Fibroblast of pulmonary artery (primary cell): ENCODE data around the gene BABAM2.

Experiments
- DNase-seq: peaks from one replicate; pipeline ENCODE4 v3.0.0-alpha.2; 2010; ENCODE audit warnings: low read depth
- H3K4me3 ChIP-seq: replicated peaks from 2 replicates; pipeline ENCODE4 v1.5.1; 2011; ENCODE audit warnings: low read depth, mild to moderate bottlenecking, control low read depth, low read length, moderate library complexity
- CTCF ChIP-seq: IDR thresholded peaks from 2 replicates; pipeline ENCODE4 v1.5.1; 2011; ENCODE audit warnings: mild to moderate bottlenecking, control low read depth, low read length, inconsistent platforms; ENCODE audit errors: missing control alignments

The BABAM2 gene

DNA sequence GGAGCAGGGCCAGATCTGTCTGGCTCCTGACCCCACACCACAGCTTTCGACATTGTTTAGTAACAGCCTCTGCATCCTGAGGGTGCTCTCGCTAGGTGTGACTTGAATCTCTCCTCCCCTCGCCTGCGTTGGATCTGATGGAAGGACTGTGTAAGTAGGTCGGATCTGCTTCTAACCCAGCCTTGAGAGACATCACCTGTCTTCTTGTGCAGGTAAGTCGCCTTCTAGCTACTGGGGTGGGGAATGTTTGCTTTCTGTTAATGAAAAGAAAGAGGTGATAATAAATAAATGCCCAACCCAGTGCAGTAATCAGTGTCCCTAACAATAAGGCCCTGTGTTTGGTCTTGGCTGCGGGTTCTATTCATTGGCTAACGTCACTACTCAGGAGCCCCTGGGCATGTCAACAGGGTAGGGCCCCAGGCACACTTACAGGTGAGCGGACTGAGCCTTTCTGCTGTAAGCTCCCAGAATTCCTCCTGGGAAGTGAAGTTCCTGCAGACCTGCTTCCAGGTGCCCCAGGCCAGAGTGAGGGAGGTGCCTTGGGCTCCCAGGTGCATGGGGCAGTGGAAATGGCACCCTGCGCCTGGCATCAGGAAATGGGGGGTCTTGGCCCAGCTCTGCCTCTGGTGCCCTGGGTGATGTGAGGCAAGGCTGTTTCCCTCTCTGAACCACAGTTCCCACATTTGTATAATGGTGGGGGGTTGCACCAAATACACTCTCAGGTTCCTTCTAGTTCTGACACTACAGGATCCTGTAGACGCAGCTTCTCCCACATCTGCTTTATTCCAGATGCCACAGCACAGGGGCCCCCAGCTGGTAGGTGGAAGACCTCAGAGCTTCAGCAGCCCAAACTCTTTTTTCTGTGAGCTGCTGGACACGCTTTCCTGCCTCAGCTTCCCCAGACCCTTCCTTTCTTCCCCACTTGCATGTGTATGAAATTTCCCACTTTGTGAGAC is 491.0 kb downstream of the BABAM2 start:
- DNase-seq = no peak
- TF ChIP-seq CTCF = no peak
- no peak overlapping the region for H3K4me3 ChIP-seq

- DNase-seq = no peak
- TF ChIP-seq CTCF = no peak
- H3K4me3 ChIP-seq = no peak overlapping the region
Observed at GRCh38 chr2:28382755-28383154, 492.2 kb downstream of the BABAM2 start.

DNA sequence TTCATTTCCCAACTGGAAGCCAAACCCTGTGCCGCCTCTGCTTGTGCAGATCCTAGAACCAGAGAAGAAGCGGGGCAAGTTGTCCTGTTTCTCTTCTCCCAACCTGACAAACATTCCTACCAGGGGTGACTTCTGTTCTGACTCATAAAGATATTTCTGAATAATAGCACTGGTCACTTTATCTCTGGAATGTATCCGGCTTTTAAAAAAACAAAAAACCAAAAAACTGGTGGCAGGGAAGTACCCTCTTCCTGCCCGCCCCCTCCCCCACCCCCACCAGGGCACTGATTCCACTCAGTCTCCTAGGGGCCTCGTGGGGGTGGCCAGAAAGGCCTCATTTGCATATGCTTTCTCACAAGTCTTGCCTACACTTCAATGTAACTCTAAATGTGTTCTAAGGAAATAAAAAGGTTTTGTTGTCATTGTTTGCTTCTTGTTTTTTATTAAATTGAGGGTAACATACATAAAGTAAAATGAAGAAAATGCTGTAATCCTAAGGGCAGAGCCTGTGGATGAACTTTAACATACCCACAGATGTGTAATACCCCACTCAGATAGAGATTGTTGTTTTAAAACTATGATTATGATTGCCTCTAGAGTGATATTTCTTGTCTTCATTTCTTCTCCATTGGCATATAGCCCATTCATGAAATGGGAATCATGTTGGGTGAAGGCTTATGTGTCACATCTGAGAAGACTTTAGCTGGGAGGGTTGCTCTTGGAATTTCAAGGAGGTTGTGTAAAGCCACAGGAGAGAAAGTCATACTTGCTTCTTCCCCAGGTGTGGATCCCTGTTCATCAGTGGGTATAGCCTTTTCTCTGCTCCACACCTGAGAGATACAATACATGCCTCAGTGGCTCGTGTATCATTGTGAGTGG is 496.8 kb downstream of the BABAM2 start:
- H3K4me3 ChIP-seq = no peak overlapping the region
- TF ChIP-seq CTCF = no peak
- peak; percentile 79 for DNase-seq
